Spleen (tissue), 7 donors: ENCODE data around the gene MRPL38.

ENCODE experiments used
- CTCF ChIP-seq, 11 experiments: fragments of 200-600 bp in 7 of 11; fragments of 450-650 bp in 4 of 11; sonication (generic) in 4 of 11; IDR thresholded peaks in 8 of 11; conservative IDR thresholded peaks in 3 of 11; 1 replicate in 7 of 11; 2 replicates in 4 of 11; pipeline versions ENCODE4 v1.4.0 to v1.8.0; 2016 to 2021; ENCODE audit warnings: antibody characterized with exemption in 11 of 11, inconsistent platforms in 4 of 11, mild to moderate bottlenecking in 1 of 11
- POLR2A ChIP-seq, 3 donors: fragments of 450-650 bp; IDR thresholded peaks; one replicate each; pipeline ENCODE4 v1.5.1; 2017; ENCODE audit warnings: antibody characterized with exemption in 3 of 3, mild to moderate bottlenecking in 1 of 3
- donor health status: DM: no; HTN: no; CAD: no; lungs with moderate emphysema.
- donor health status: DM: no; HTN: no; CAD: no.
- donor health status: DM: no; HTN: no; CAD: no.

DNA sequence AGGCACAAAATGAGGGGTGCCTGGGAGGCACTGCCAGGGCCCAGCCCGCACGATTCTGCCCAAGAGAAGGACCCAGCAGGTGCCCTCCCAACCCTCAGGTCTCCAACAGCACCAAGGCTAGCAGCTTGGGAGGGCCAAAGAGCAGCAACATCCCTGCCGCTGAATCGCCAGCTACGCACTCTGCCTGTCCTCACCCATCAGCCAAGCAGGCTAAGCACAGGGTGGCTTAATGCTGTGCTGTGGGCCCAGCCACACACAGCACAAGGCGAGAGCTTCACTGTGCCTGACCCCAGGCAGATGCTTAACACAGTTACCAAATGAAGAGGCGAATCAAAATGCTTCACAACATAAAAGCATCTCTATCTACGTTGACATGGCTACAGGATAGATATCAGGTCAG lies 10.6 kb upstream of the MRPL38 start:
- TF ChIP-seq CTCF (IDR thresholded peaks at IDR 0.05 in 8 of 11, conservative IDR thresholded peaks at IDR 0.05 in 3 of 11) = no peak
- no peak for TF ChIP-seq POLR2A (IDR thresholded peaks at IDR 0.05)
